K562 treated with DMSO at 1 percent for 12 hours (cell line): ENCODE results near the gene MYL1. TPM values are rescaled to one million over a fixed set of nuclear protein-coding genes. Genes with fewer than 3 reads are reported as not detected.

Experiments
- total RNA-seq: library from RNA; unstranded; fragments of 300-600 nt; gene quantifications from 2 replicates; pipeline ENCODE4 v1.2.3, GENCODE V29; 2022; ENCODE audit not compliant: insufficient read depth

MYL1 gene
- not detected in 2 replicates for total RNA-seq

GRCh38 chr2:210315015-210315788, at the start of gene MYL1:
TSS of gene MYL1 (minus strand) at chr2:210315174. CDS start at chr2:210315042, 132 bp downstream.

Other genes with a start within 250 kb of the MYL1 start
- gene KANSL1L, start 143.8 kb downstream of the MYL1 start, total RNA-seq, result 1.2 and 6.5 TPM in 2 replicates
- gene ACADL, start 89.7 kb downstream of the MYL1 start, total RNA-seq, result not detected in 2 replicates
- 6.8 and 24.4 TPM in 2 replicates for gene LANCL1, start 161.6 kb upstream of the MYL1 start, total RNA-seq
- gene CPS1, start 241.4 kb upstream of the MYL1 start, total RNA-seq, result 3.7 and 9.1 TPM in 2 replicates